Activated CD8-positive, alpha-beta memory T cell treated with anti-CD3 and anti-CD28 coated beads, Interleukin-2, amount 50 U/mL, for 24 hours (primary cell): ENCODE results near the gene TEX35.
A peak's percentile ranks its signal among the peaks of the same experiment; 100 is the strongest.

Experiments
- DNase-seq: peaks from one replicate; pipeline ENCODE4 v3.0.0-alpha.2; 2020; ENCODE audit errors: extremely low read depth

The TEX35 gene

DNA sequence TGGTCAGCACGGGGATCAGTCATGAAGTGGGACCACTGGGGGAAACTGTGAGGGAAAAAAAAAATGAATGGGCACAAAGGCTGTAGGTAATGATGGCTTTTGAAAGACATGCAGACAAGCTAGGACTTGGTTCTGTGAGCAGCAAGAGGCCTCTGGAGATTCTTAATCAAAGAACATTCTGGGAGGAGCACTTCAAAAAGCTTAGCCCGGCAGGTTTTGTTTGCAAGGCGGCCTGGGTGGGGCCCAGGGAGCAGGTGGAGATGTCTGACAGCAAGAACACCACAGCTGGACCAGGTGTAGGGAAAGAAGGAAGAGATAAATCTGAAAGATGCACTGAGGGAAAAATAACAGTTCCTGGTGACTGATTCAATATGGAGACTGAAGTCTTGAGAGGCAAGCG, 6.0 kb downstream of the TEX35 start:
- DNase-seq: no peak

DNA sequence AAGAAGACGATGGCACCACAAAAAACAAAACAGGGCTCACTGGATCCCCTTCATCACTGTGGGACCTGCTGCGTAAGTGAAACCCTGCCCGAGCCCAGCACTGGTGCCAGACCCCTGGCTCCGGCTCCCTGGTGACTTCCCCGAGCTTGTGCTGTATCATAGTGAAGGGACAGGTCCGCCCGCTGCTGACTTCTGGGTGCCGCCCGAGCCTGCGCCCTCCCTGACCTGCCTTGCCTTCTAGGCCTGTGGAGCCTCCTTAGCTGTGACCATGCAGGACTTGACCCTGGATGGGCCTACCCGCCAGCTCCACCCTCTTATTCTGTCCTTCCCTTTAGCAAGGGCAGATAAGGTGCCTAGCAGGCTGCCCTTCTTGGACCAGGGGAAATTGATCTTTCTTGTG, 7.9 kb downstream of the TEX35 start:
- DNase-seq: no peak

DNA sequence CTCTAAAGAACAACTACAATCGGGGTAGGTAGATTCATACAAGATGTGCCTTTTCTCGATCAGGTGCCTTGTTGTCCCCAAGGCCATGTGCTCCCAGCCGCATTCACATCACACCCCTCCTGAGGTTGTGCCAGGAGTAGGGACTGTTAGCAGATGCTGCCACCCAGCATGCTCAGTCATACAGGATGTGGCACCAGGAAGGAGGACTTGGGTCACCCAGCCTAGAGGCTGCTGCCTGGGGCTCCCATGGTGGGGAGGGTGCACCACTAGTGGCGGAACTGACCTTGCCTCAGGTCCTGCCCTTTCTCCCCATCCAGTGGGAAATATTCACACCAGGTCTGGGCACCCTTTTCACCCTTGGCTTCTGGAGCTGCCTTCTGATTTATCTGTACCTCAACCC, 8.3 kb downstream of the TEX35 start:
- DNase-seq: no peak

DNA sequence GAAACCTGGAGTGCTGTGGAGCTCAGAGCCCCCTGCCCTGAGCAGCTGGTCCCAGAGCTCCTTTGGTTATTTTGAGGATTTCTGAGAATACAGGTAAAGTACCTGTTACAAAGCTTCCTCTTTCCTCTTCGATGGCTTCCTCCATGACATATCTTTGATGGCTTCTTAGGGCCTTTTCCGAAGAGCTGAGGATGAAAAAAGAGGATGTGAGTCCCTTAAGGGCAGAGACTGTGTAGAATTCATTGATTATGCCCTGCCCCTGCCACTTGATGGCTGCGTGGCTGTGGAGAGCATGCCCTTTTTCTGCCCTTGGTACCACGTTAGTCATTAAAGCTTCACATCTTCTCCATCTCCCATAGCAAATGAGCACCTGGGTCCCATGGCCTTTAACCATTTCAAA, 14.2 kb downstream of the TEX35 start:
- no peak for DNase-seq

DNA sequence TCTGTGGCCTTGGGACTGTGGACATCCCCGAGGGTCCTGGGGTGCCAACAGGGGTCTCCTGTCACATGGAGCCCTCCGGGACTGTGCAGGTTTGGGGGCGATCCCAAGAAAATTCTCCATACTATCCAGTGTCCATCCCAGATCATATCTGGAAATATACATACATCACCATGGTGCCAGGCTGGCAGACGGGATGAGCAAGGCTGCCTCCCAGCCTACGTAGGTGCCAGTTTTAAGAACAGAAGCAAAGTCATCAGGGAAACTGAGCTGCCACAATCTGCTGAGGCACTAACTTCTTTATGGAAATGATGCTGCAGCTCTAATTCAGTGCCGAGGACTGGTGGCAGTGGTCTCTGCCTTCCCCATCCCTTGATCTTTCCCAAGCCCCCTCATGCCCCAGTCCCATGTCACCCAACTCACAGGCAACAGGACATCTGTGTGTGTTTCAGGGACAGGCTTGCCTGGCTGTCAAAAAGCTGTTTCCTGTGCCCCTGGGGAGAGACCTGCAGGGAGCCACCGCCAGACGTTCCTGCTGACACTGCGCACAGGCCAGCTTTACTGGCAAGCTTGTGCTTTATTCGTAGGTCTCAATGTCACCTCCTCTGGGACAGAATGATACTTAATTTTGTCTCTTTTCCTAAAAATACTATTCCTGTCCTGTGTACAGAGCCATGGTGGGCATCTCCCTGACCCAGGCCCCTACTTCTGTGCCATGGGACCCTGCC, 15.5 kb downstream of the TEX35 start:
- DNase-seq: no peak

DNA sequence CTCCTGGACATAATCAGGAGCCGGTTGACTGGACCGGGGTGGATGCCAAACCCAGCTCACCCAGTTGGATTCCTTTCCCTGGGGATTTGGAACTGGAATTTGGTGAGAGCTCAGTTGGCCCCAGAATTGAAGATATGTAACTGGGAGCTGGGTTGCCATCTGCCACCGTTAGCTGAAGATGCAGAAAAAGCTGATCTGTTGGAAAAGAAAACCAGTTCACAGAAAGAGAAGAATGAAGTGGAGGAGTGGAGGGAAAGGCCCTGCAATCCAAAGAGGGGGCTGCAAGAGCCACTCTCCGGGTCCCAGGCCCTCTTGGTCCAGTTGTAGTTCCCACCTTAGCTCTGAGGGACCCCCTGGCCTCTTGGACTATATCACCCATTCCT, 16.0 kb downstream of the TEX35 start:
- no peak for DNase-seq

DNA sequence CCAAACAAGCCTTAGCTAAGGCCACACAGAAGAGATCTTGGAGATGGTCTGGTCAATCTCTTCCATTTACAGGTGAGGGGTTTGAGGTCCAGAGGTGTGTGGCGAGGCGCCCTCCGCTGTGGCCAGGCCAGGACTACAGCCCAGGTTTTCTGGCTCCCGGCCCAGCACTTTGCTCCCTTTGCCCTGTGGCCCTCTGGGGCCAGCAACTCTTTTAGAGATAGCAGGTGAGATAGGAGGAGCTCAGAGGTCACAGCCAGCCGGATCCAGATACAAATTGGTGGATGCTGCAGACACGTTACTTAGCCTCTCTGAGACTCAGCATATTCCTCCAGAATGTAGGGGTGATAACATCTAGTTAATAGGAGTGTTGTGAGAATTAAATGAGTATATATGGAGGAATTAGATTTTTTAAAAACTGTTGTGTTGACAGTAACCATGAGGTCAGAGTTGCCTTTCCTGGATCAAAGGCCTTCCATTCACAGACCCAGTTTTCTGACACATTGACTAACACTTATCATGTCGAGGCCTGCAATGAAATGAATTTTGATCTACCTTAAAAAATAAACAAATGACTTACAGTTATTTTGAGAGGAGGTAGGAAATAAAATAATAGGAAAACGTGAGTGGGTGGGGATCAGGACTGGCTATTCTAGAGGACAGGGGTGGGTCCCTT, 16.6 kb downstream of the TEX35 start:
- DNase-seq: no peak

DNA sequence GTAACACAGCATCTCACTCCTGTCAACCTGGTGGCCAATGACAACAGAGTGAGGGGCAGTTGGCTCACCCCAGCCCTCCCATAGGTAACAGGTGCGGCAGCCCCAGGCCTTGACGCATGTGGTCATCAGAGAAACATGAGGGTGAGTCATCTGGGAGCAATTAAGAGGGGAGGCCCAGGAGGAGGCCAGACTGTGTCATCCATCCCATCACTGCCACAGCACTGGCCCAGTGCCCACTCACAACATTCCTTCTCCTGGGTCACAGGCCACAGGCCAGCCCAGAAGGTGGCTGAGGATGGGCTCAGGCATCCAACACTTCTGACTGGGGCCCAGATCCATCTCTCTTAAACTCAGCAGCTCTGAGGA, 17.1 kb downstream of the TEX35 start:
- no peak for DNase-seq

DNA sequence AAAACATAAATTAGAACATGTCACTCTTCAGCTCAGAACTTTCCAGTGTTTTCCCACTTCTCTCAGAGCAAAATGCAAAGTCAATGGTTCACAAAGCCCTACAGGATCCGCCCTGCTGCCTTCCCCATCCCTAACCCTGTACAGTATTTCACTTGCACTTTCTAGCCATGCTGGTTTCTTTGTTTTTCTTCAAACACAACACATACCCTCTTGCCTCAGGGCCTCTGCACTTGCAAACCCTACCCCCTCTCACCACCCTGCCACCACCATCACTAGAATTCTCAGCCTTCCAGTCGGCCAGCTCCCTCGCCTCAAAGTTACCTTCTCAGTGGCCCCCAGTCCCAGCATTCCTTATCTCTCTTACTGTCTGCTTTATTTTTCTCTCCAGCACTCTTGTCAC, 17.6 kb downstream of the TEX35 start:
- DNase-seq: no peak

DNA sequence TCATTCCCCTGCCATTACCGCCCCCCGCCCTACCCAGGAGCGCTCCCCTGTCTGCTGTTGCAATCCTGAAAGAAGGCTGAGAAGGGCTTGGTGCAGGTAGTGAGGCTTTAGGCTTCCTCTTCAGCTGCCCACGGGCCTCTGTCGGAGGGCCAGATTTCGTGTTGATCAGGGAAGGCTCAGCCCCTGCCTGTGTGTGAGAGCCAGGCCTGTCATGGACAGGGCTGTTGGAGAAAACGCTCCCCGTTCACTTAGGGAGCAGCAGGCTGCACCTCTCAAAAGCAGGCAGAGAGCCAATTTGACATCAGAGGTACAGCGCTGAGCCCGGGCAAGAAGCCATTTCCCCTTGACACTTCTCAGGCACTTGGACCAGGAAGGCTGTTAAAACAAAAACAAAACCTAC, 19.0 kb downstream of the TEX35 start:
- no peak for DNase-seq

DNA sequence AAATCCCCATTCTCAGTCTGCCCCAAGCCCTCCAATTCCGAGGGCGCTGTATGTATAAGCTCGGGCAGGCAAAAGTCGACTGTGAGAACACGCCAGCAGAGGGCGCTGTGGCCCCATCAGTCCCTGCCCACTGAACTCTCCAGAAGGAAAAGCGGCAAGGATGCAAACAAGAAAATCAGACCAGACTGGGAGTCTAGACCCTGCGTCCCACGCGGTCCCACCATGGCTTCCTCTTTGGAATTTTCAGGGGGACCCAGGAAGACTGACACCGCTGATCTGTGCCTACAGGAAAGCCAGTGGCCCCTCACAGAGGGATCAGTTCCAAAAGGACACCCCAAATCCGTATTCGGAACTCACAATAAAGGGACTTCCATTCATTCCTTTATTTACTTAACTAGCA, 19.5 kb downstream of the TEX35 start:
- DNase-seq: peak; percentile 28

DNA sequence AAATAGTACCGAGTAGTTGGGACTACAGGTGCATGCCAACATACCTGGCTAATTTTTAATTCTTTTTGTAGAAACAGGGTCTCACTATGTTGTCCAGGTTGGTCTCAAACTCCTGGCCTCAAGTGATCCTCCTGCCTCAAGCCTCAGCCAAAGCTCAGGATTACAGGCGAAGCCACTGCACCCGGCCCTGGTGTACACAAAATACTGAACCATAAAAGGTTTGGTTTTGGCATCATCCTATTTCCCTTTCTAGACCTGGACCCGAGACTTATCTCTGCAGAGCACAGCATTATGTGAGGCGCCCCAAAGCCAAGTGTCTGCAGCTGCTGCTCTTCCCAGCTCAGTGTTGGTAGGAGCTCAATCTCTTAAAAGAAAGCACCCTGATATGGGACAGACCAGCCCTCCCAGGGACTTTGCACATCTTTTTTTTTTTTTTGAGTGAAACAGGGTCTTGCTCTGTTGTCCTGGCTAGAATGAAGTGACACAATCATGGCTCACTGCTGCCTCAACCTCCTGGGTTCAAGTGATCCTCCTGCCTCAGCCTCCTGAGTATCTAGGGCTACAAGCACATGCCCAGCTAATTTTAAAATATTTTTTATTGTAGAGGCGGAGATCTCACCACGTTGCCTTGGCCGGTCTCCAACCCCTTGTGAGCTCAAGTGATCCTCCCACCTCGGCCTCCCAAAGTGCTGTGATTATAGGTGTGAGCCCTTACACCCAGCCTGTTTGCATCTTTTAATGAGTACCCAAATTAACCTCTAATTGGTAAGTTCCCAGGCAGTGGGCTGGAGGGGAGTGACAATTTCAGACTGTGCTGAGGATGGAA, 20.4 kb downstream of the TEX35 start:
- no peak for DNase-seq

DNA sequence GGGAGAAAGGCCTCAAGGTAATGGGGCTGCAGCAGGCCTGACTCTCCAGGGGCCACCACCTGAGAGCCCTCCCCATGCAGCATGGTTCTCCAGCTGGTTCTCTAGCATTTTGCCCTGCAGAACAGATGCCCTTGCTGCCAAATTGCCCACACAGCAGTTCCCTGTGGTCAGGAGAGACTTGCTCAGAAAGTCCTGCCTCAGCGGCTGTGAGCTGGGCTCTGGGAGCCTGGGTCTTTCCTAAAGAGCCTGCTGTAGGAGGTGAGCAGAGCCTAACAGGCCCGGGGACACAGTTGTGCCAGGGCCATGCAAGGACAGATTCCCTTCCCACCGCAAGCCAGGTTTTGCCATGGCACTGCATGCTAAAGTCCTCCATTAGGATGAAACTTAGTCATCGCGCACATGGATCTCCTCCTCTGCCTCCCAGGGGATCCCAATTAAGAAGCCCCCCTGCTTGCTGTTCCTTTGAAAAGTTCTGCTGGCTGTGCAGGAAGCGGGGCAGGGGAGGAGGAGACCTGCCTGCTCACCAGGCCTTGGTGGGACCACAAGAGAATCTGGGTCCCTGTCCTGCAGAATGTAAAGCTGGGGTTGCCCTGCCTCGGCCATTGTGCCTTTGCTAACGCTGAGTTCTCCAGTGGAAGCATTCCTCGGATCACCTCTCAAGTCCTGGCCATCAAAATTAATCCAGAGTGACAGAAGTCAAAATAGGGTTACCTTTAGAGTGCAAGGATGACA, 21.4 kb downstream of the TEX35 start:
- DNase-seq: no peak

DNA sequence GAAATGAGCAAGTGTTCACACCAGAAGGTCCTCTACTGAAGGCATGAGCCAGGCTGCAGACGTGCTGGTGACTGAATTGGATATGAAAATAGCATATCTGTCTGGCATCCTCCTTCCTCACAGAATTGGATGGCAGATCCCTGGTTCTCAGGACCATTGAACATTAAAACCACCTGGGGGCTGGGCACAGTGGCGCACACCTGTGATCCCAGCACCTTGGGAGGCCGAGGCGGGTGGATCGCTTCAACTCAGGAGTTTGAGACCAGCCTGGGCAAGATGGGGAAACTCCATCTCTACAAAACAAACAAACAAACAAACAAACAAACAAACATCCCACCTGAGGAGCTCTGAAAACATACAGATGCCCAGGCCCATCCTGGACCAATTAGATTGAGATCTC, 23.4 kb downstream of the TEX35 start:
- DNase-seq: no peak

DNA sequence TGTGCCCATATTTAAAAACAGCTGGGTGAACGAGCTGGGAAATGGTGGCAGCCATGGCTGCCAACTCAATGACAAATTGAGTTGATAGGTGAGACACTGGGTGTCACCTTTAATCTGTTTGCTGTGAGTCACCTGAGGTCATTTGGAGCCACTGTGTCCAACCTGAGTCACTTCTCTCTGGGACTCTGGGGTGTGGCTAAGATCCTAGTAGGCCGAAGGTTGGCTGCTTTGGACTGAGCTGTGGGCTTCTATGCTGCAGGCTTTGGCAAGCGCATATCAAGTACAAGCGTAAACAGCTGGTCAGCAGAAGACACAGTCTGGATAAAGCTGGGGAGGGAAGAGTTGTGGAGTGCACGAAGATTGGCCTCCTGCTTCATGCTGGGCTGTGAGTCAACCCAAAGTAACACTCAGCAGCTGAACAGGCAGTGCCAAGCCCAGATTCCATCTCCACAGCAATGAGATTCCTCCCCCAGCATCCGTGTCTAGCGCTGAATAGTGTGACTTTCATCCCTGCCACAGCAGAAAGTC, 24.0 kb downstream of the TEX35 start:
- no peak for DNase-seq

DNA sequence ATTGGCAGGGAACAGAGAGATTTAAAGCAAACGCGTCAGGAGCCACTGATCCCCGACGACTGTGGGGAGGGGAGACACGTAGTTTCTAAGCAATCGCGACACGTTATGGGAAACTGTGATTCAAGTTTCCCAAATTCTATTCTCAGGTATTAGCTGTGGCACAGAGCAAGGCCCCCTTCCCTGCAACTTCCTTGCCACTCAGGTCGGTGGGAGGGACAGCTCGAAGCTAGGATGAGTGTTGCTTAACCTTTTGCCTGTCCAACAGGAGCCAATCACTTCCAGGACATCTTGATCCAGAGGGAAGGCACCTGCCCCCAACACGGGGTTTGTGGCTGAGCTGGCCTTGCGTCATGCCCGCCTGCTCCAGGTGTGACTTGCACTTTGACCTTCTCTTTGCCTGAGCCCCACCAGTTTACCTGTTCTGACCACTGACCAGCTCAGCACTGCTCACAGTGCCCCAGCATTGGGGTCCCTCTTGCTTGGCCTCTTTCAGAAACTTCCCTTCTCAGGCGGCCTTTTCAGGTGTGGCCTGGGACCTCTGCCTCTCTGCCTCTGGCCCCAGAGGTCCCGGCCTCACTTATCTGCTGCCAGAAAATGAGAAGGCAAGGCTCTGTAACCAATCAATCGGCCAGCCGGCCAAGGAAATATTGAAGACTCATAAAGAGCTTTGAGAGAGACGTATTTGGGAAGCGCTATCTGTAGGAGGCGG, 24.6 kb downstream of the TEX35 start:
- no peak for DNase-seq

DNA sequence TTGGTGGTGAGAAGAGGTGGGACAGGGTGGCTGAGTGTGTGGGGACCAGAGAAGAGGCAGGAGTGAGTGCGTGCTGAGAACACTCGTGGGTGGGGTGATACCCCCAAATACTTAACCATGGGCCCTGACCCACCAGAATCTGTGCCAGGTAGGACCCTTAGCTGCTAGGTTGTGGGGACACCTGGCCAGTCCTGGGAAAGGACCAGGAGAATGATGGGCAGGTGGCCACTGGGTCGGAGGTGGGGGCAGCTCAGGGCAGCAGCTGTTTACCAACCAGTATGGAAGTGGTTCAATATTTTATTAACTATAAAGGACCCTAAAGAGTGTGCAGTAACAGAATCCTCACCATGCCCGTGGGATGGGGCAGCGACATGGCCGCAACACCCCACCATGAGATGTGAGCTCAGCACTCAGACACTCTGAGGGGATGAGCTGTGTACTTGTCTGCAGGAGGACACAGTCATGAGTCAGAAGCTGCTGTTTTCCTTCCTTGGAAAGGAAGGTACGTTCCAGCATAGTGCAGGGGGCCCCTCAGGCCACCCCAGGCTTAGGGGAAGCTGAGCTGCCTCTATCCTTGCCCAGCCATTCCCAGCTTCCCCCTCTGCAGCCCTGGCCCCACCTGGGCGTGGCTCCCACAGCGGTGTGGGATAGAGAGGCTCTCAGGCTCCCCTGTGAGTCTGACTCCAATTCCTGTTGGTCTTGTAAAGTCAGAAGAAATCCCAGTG, 25.4 kb downstream of the TEX35 start:
- DNase-seq: no peak

DNA sequence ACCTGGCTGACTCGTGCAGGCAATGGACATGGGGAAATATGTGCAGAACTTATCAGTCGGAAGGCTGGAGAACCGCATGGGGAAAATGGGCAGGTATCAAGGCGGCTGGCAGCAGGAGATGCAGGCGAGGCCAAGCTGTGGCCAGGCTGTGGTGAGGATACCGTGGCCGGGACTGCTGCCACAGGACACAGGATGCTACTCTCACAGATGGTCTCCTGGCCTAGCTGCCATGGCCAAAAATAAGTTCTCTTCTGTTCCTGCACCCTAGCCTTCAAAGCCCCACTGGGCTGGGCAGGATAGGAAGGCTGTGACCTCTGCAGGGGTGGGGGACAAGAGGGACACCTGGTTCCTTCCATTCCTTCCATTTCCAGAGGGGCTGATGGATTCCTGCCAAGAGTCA, 26.4 kb downstream of the TEX35 start:
- DNase-seq: no peak

DNA sequence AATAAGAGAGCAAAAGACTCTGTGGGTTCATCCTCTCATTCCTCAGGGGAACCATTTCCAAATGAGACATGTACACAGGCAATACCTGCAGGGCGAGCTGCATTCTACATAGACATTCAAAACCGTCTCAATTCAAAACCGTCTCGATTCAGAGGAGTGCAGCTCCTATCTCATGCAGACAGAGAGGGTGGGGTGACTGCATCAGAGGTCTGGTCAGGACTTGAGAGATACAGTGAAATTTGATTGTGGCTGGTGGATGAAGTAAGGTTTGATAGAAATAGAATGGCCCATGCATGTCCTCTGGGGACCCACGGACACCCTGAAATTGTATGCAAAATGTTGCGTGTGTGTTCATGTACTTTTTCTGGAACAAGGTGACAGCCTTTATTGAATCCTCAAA, 27.3 kb downstream of the TEX35 start:
- no peak for DNase-seq

DNA sequence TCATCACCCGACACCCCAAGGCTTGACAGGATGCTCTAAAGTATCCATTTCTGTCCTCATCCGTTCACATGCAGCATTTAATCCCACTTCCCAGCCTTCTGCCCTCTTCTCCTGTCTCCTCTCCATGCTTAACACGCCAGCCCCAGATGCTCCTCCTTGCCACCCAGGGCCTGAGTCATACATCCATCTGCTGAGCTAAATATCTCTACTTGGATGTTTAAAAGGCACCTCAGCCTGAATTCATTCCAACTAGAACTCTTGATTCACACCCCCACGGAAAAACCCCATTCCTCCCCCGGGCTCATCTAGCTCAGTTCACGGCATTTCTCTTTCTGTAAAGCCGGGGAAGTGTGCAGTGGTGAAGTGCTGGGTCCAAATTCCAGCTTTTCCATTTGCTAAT, 27.7 kb downstream of the TEX35 start:
- DNase-seq: no peak

DNA sequence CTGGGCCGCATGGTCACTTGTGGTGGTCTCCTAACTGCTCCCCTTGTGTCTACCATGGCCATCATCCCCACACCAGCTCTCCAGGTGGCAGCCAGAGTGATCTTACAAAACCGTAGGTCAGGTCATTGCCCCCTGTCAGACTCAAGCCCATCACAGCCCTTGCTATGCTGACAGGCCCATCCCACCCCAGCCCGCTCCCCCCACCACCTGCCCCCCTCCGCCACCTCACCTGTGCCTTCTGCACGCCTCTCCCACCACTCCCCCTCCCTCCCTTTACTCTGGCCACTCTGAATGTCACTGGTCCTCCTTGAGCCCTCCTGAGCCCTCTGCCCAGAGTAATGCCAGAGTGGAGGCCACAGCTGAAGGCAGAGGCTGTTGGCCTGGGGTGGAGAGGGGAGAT, 28.5 kb downstream of the TEX35 start:
- no peak for DNase-seq
